Measurements from ENCODE around the gene SNAP47.

SNAP47 gene

GRCh38 chr1:227753999-227754711 is 18.9 kb downstream of the SNAP47 start:
- DNase-seq = no peak

- DNase-seq = no peak
These were observed 19.7 kb downstream of the SNAP47 start for GRCh38 chr1:227754958-227755357.

GRCh38 chr1:227756172-227756959 is 21.1 kb downstream of the SNAP47 start:
- DNase-seq = no peak

- no peak for DNase-seq
These were observed 22.5 kb downstream of the SNAP47 start for GRCh38 chr1:227757781-227758180.

GRCh38 chr1:227758366-227758765 is 23.1 kb downstream of the SNAP47 start:
- DNase-seq = no peak

- DNase-seq = peak; percentile 76
These were observed 24.4 kb downstream of the SNAP47 start for GRCh38 chr1:227759341-227760300.

GRCh38 chr1:227760377-227760776 is 25.1 kb downstream of the SNAP47 start:
- no peak for DNase-seq

- DNase-seq = no peak
These were observed 26.5 kb downstream of the SNAP47 start for GRCh38 chr1:227761621-227762230.

- peak; percentile 91 for DNase-seq
These were observed 27.1 kb downstream of the SNAP47 start for GRCh38 chr1:227762231-227762911.

- no peak for DNase-seq
These were observed 28.2 kb downstream of the SNAP47 start for GRCh38 chr1:227763246-227764018.

GRCh38 chr1:227764019-227764391 is 28.8 kb downstream of the SNAP47 start:
- DNase-seq = no peak

- DNase-seq = no peak
These were observed 30.2 kb downstream of the SNAP47 start for GRCh38 chr1:227765261-227766014.

GRCh38 chr1:227766015-227766634 is 30.9 kb downstream of the SNAP47 start:
- DNase-seq = no peak

GRCh38 chr1:227766653-227767277 is 31.5 kb downstream of the SNAP47 start:
- no peak for DNase-seq

- no peak for DNase-seq
These were observed 32.3 kb downstream of the SNAP47 start for GRCh38 chr1:227767401-227768124.

- DNase-seq = no peak
These were observed 32.8 kb downstream of the SNAP47 start for GRCh38 chr1:227768125-227768439.

GRCh38 chr1:227768640-227769039 is 33.4 kb downstream of the SNAP47 start:
- no peak for DNase-seq

GRCh38 chr1:227769047-227769935 is 34.1 kb downstream of the SNAP47 start:
- no peak for DNase-seq
